Natural killer cell treated with Interleukin-12 subunit alpha and Interleukin-12 subunit beta and Interleukin-15 and Interleukin-18, amount 100 ng/mL, for 72 hours (primary cell): ENCODE data around the gene EIF4A3. TPM values are rescaled to one million over a fixed set of nuclear protein-coding genes. Genes with fewer than 3 reads are reported as not detected.

ENCODE experiments used
- ATAC-seq, 2 donors: fragments of 150-1000 bp; cut with Tn5 transposase in 1 of 2; sonication (Bioruptor Pico), chemical (Tn5 transposase) in 1 of 2; 2 replicates each; pipeline ENCODE4 v1.10.0; 2021
- DNase-seq: peaks from one replicate; pipeline ENCODE4 v3.0.0; 2022; ENCODE audit warnings: low spot score
- H3K27ac Mint-ChIP-seq, 2 donors: 1 replicate in 1 of 2; 2 replicates in 1 of 2; pipeline ENCODE4 v1.8.0; 2022; ENCODE audit warnings: mixed read lengths in 2 of 2, mild to moderate bottlenecking in 1 of 2, moderate library complexity in 1 of 2
- H3K27me3 Mint-ChIP-seq, 2 donors: 1 replicate in 1 of 2; 2 replicates in 1 of 2; pipeline ENCODE4 v1.8.0; 2022; ENCODE audit warnings: mixed read lengths in 2 of 2
- H3K36me3 Mint-ChIP-seq: one replicate; pipeline ENCODE4 v1.8.0; 2022; ENCODE audit warnings: mixed read lengths
- H3K4me1 Mint-ChIP-seq, 2 donors: 1 replicate in 1 of 2; 2 replicates in 1 of 2; pipeline ENCODE4 v1.8.0; 2022; ENCODE audit warnings: low read depth in 2 of 2, mixed read lengths in 2 of 2, mild to moderate bottlenecking in 1 of 2
- H3K4me3 Mint-ChIP-seq: one replicate; pipeline ENCODE4 v1.8.0; 2022; ENCODE audit warnings: mixed read lengths
- H3K9me3 Mint-ChIP-seq: 2 replicates; pipeline ENCODE4 v1.8.0; 2022; ENCODE audit warnings: mixed read lengths
- total RNA-seq, 2 donors: library from RNA; stranded (reverse); gene quantifications; one replicate each; pipeline ENCODE4 v1.2.3, GENCODE V29; 2022

Gene EIF4A3
- total RNA-seq, 2 donors from 2014 or later: 134 to 155 TPM

DNA sequence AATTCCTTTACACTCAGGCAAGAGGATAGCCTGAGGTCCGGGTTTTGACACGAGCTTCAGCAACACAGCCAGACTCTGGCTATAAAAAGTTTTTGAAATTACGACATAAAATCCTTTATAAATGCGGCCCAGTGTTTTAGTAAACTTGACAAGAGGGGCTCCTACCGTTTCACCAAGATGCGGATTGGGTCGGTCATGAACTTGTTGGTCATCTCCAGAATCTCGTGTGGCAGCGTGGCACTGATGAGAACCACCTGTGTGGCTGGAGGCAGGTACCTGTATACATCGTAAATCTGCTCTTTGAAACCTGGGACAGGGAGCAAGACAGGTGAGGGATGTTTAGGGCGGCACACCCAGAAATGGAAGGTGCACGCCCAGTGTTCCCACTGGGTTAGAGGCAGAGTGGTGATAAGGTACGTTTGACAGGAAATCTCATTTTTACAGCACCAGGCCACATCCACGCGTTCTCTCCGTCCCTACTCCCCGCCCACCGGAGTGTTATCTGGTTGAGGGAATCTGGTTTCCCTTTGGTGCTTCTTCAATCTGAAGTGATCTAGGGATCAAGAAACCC is 8.0 kb downstream of the EIF4A3 start:
- no peaks in the 10 kb centered on the region for H3K9me3 Mint-ChIP-seq
- DNase-seq (no peak), ATAC-seq (no peak)
- no peaks in the 10 kb centered on the region for H3K27me3 Mint-ChIP-seq
- H3K4me3 Mint-ChIP-seq: no peak overlapping the region
- peaks cover 40% of the 10 kb centered on the region for H3K36me3 Mint-ChIP-seq
- peaks cover 0 to 8% of the 10 kb centered on the region in 2 donors for H3K4me1 Mint-ChIP-seq
- H3K27ac Mint-ChIP-seq: no peak overlapping the region

GRCh38 chr17:80137131-80137530 is 9.8 kb downstream of the EIF4A3 start:
- DNase-seq (no peak), ATAC-seq (no peak)
- Mint-ChIP-seq H3K27ac (no peak overlapping the region), H3K9me3 (no peaks in the 10 kb centered on the region), H3K27me3 (no peaks in the 10 kb centered on the region), H3K4me1 (peaks cover 0 to 3% of the 10 kb centered on the region in 2 donors), H3K36me3 (peaks cover 37% of the 10 kb centered on the region), H3K4me3 (no peak overlapping the region)

DNA sequence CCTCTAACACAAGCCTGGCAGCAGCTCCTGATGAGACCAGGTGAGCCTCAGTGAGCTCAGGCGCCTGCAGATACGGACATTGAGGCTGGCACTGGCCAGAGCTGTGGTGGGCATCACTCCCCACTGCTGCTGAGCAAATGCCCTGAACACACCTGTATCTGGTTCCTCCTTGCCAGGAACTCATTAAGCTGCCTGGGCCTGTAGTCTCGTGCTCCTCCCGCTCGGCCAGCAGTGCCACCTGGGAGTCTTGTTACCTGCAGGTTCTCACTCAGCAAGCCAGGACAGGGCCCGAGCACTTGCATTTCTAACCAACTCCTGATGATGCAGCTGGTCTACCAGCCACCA is 13.3 kb downstream of the EIF4A3 start:
- Mint-ChIP-seq H3K9me3 (no peaks in the 10 kb centered on the region), H3K27ac (peak overlapping the region in 1 of 2 donors; percentile 37), H3K27me3 (peaks cover 3 to 9% of the 10 kb centered on the region in 2 donors), H3K4me3 (no peak overlapping the region), H3K4me1 (no peaks in the 10 kb centered on the region), H3K36me3 (peaks cover 16% of the 10 kb centered on the region)
- ATAC-seq: peak; percentile 20 to 41
- no peak for DNase-seq

- Mint-ChIP-seq H3K36me3 (peaks cover 13% of the 10 kb centered on the region), H3K4me3 (no peak overlapping the region), H3K4me1 (no peaks in the 10 kb centered on the region), H3K27me3 (peaks cover 6 to 14% of the 10 kb centered on the region in 2 donors), H3K9me3 (no peaks in the 10 kb centered on the region), H3K27ac (peak overlapping the region in 1 of 2 donors; percentile 37)
- DNase-seq (no peak), ATAC-seq (peak in 1 of 2 donors; percentile 8)
Observed at GRCh38 chr17:80132906-80133625, 13.9 kb downstream of the EIF4A3 start.

DNA sequence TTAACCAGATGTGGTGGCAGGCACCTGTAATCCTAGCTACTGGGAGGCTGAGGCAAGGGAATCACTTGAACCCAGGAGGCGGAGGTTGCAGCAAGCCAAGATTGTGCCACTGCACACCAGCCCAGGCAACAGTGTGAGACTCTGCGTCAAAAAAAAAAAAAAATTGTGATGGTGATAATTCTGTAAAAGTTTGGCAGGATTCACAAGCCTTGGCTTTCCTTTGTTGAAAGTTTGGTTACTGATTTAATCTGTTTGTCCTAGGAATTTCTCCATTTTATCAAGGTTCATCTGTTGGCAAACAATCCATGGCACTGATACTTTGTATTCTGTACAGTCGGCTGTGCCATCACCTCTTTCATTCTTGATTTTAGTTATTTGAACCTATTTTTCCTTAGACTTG is 15.9 kb downstream of the EIF4A3 start:
- DNase-seq: no peak
- Mint-ChIP-seq H3K36me3 (peaks cover 5% of the 10 kb centered on the region), H3K27me3 (peaks cover 9 to 19% of the 10 kb centered on the region in 2 donors), H3K4me3 (no peak overlapping the region), H3K9me3 (no peaks in the 10 kb centered on the region), H3K27ac (no peak overlapping the region), H3K4me1 (no peaks in the 10 kb centered on the region)
- no peak for ATAC-seq

GRCh38 chr17:80129006-80129565 is 17.8 kb downstream of the EIF4A3 start:
- Mint-ChIP-seq H3K9me3 (no peaks in the 10 kb centered on the region), H3K36me3 (no peaks in the 10 kb centered on the region), H3K4me1 (no peaks in the 10 kb centered on the region), H3K27me3 (peaks cover 9 to 19% of the 10 kb centered on the region in 2 donors), H3K27ac (no peak overlapping the region), H3K4me3 (no peak overlapping the region)
- ATAC-seq: no peak
- no peak for DNase-seq

GRCh38 chr17:80126449-80126715 is 20.5 kb downstream of the EIF4A3 start:
- no peak overlapping the region for H3K4me3 Mint-ChIP-seq
- peaks cover 9 to 19% of the 10 kb centered on the region in 2 donors for H3K27me3 Mint-ChIP-seq
- DNase-seq (no peak), ATAC-seq (no peak)
- H3K36me3 Mint-ChIP-seq: no peaks in the 10 kb centered on the region
- no peaks in the 10 kb centered on the region for H3K9me3 Mint-ChIP-seq
- H3K4me1 Mint-ChIP-seq: no peaks in the 10 kb centered on the region
- no peak overlapping the region for H3K27ac Mint-ChIP-seq

- ATAC-seq: no peak
- H3K4me3 Mint-ChIP-seq: no peak overlapping the region
- H3K9me3 Mint-ChIP-seq: no peaks in the 10 kb centered on the region
- no peaks in the 10 kb centered on the region for H3K4me1 Mint-ChIP-seq
- no peaks in the 10 kb centered on the region for H3K36me3 Mint-ChIP-seq
- H3K27ac Mint-ChIP-seq: no peak overlapping the region
- H3K27me3 Mint-ChIP-seq: peaks cover 9 to 19% of the 10 kb centered on the region in 2 donors
- no peak for DNase-seq
Observed at GRCh38 chr17:80125656-80126448, 21.1 kb downstream of the EIF4A3 start.

- no peak for DNase-seq
- Mint-ChIP-seq H3K36me3 (no peaks in the 10 kb centered on the region), H3K4me1 (no peaks in the 10 kb centered on the region), H3K4me3 (no peak overlapping the region), H3K27me3 (peaks cover 9 to 19% of the 10 kb centered on the region in 2 donors), H3K9me3 (no peaks in the 10 kb centered on the region), H3K27ac (no peak overlapping the region)
- peak in 1 of 2 donors; percentile 40 for ATAC-seq
Observed at GRCh38 chr17:80124351-80124981, 22.5 kb downstream of the EIF4A3 start.

- Mint-ChIP-seq H3K9me3 (no peaks in the 10 kb centered on the region), H3K27me3 (peaks cover 6 to 13% of the 10 kb centered on the region in 2 donors), H3K36me3 (no peaks in the 10 kb centered on the region), H3K4me3 (no peak overlapping the region), H3K4me1 (no peaks in the 10 kb centered on the region), H3K27ac (no peak overlapping the region)
- ATAC-seq: peak in 1 of 2 donors; percentile 9
- no peak for DNase-seq
Observed at GRCh38 chr17:80123791-80124190, 23.1 kb downstream of the EIF4A3 start.

DNA sequence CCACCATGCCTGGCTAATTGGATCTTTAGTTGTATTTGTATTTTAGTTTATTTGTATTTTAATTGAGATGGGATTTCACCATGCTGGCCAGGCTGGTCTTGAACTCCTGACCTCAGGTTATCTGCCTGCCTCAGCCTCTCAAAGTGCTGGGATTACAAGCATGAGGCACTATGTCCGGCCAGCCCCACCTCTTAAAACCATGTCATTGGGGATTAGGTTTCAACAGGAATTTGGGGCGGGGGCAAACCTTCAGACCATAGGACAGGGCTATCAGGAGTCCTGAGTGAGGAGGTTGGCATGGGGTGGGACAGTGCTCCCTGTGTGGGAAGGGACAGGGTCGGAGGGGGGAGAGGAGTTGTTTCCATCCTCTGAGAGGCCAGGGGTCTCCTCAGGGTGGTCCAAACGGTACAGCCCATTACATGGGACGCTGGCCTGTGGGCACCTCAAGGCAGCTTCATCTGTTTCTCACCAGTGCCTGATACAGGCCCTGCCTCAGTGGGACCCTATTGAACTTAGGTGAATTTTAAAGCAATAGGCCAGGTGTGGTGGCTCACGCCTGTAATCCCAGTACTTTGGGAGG is 23.9 kb downstream of the EIF4A3 start:
- no peak for ATAC-seq
- H3K27ac Mint-ChIP-seq: no peak overlapping the region
- DNase-seq: no peak

DNA sequence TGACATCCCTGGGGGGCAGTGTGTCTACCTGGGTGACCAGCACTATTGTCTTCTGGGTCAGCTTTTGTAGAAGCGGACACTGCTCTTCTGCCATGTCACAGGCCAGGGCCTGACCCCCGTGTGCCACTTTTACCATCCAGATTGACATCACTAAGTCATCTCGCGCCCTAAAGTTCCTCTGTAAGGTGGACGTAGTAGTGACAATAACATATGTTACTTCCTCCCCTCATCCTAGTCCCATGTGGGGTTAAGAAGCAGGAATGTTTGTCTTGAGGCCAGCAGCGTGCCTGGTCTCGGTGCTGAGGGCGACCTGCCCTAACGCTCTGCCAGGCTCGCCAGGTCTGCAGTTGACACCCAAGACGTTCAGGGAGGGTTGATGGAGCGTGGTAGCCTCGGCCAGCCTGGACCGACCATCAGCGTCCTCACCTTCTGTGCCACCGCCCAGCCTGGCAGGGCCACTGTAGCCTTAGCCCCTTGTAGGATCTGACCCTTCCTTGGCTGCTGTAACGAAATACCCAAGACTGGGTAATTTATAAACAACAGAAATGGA is 24.8 kb downstream of the EIF4A3 start:
- Mint-ChIP-seq H3K9me3 (no peaks in the 10 kb centered on the region), H3K27me3 (no peaks in the 10 kb centered on the region), H3K4me1 (no peaks in the 10 kb centered on the region), H3K27ac (no peak overlapping the region), H3K36me3 (no peaks in the 10 kb centered on the region), H3K4me3 (no peak overlapping the region)
- DNase-seq: no peak
- no peak for ATAC-seq

More for the DNA sequence above, 23.9 kb downstream of the EIF4A3 start:
- H3K4me1 Mint-ChIP-seq: no peaks in the 10 kb centered on the region
- no peak overlapping the region for H3K4me3 Mint-ChIP-seq
- H3K9me3 Mint-ChIP-seq: no peaks in the 10 kb centered on the region
- peaks cover 2 to 5% of the 10 kb centered on the region in 2 donors for H3K27me3 Mint-ChIP-seq
- no peaks in the 10 kb centered on the region for H3K36me3 Mint-ChIP-seq

GRCh38 chr17:80119839-80120238 is 27.1 kb downstream of the EIF4A3 start:
- H3K27ac Mint-ChIP-seq: no peak overlapping the region
- DNase-seq: no peak
- H3K27me3 Mint-ChIP-seq: no peaks in the 10 kb centered on the region
- no peak overlapping the region for H3K4me3 Mint-ChIP-seq
- H3K4me1 Mint-ChIP-seq: no peaks in the 10 kb centered on the region
- no peak for ATAC-seq
- H3K9me3 Mint-ChIP-seq: no peaks in the 10 kb centered on the region
- no peaks in the 10 kb centered on the region for H3K36me3 Mint-ChIP-seq
